DMS153 treated with DMSO at 0.1 percent for 48 hours (cell line): Measurements from ENCODE around the gene TBX19.

Experiments
- DNase-seq: peaks from one replicate; lab custom pipeline; 2025; ENCODE audit not compliant: unreplicated experiment; lab: John Stamatoyannopoulos, UW

The TBX19 gene

DNA sequence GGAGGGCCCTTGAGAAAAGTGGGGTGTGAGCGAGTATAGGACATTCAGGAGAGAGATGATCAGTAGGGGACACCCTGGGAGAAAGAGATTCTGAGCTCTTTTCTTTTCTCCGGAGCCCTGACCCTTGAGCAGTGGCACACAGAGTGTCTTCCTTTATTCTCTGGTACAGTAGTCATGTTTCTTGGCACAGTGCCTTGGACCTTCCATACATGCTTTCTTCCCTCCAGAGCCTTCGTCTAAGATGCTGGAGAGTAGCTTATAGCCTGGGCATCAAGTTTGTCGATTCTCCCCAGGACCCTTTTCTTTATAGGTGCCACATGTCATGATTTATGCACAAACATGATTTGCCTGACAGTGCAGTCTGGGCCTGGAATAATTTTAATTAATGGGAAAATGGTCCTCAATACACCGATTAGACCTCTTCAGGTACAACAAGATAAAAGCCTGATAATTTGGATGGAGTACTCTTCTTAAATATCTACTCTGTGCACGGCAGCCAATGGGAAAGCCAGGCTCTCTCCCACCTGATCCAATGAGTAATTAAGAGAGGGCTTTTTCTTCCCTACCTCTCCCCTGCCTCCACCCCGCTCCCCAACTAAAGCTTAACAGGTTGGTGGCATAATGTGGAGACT lies at the start of gene TBX19:
Gene TBX19 (plus strand): TSS at position 582 of the 632 bp plus-strand sequence. CDS start 214 bp downstream, outside the sequence.
- DNase-seq = no peak

DNA sequence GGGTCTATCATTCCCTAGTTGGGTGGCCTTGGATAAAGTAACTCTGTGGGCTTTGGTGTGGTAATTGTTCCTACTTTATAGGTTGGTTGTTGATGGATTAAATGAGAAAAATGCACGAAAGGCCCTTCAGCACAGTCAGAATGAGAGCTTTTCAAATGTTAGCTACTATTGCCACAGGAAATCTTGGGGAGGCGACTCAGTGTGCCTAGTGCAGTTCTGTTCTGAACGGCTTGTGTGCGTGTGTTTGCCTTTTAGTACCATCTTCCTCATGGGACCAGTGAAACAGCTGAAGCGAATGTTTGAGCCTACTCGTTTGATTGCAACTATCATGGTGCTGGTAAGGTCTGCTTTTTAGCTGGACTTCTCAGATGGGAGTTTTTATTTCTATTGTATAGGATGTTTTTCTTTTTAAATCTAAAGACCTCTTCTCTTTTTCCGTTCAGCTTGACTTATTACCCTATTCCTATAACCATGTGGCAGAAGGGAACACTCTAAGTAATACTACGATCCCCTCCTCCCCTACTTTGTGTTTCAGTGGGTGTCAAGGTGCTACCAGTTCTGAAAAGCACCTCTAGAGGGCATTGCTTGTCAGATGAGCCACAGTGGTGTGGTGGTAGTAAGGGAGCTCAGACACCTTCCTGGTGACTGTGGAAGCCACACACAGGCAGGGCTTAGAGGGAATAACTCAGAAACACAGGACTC lies 45.7 kb upstream of the TBX19 start:
- DNase-seq = peak; percentile 67

GRCh38 chr1:168235548-168235885 lies 45.2 kb upstream of the TBX19 start:
- DNase-seq = no peak

- DNase-seq = no peak
Measured at GRCh38 chr1:168235937-168236336, 44.7 kb upstream of the TBX19 start.

GRCh38 chr1:168236836-168237611 lies 43.7 kb upstream of the TBX19 start:
- no peak for DNase-seq

- DNase-seq = no peak
Measured at GRCh38 chr1:168243198-168243597, 37.5 kb upstream of the TBX19 start.

DNA sequence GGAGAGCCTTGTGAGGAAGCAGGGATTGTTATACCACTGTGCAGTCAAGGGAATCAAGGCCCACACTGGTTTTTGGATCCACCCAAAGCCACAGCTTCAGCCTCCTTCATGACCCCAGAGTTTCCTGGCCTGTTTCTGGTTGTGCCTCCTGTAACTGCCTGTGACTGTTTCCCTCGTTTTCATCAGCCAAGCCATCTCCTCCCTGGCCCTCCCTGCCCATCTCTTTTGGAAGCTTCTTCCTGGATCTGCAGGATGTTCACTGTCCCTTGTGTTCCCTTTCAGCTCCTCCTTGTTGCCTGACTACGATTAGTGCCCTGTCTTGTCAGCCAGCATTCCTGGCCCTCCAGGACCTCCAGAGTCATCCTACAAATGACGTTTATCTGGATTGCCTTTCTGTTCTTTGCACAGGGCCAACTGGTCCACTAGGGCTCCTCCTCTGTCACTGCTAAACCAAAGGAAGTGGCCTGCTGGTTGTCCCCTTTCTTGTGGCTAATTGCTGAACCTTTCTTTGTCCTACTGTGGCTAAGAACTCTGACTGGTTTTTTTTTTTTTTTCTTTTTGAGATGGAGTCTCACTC lies 37.0 kb upstream of the TBX19 start:
- no peak for DNase-seq

DNA sequence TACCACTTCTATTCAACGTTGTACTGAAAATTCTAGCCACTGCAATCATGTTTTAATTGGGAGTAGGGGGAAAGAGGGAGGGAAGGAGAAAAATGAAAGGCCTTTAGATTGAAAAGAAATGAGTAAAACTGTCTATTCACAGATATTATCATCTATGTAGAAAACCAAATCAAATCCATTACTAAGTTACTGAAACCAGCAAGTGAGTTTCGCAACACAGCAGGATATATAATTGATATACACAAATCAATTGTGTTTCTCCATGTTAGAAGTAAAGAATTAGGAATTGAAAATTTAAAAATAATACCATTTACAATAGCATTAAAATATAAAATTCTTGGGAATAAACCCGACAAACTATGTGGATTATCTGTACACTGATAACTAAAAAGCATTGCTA lies 35.6 kb upstream of the TBX19 start:
- DNase-seq = no peak

DNA sequence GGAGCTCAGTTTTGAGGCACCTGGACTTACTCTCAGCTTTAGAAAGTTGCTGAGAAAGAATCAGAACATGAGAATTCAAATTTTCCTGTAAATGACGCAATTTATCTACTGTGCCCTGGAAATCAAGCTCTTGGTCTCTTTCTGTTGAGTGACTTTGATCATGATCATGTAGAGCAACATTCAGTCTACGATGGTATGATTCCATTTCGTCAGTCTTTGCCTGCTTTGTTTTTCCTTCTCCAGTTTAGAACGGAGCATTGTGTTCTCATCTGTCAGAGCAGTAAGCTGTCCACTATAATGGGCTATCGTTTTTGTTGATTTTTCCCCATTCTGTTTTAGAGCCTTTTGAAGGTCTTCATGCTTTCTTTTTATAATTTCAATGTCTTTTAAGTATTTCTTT lies 34.2 kb upstream of the TBX19 start:
- DNase-seq = no peak

- DNase-seq = no peak
Measured at GRCh38 chr1:168252204-168252733, 28.4 kb upstream of the TBX19 start.

GRCh38 chr1:168256164-168256563 lies 24.5 kb upstream of the TBX19 start:
- no peak for DNase-seq

DNA sequence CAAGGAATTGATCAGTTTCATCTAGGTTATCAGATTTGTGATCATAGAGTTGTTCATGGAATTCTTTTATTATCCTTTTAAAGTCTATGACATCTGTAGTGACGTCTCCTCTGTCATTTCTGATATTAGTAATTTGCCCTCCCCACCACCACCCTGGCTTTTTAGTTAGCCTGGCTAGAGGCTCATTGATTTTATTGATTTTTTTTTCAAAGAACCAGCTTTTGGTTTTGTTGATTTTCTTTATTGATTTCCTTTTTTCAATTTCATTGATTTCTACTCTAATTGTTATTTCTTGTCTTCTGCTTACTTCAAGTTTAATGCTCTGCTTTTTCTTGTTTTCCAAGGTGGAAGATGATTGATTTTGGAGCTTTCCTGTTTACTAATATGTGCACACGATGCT lies 23.3 kb upstream of the TBX19 start:
- DNase-seq = no peak

DNA sequence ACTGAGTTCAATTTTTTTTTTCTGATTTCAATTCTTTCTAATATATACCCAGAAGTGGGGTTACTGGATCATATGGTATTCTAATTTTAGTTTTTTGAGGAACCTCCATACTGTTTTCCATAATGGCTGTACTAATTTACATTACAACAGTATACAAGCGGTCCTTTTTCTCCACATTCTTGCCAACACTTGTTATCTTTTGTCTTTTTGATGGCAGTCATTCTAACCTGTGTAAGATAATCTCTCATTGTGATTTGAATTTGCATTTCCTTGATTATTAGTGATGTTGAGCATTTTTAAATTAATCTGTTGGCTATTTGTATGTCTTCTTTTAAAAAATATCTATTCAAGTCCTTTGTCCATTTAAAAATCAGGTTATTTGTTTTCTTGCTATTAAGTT lies 21.1 kb upstream of the TBX19 start:
- no peak for DNase-seq

DNA sequence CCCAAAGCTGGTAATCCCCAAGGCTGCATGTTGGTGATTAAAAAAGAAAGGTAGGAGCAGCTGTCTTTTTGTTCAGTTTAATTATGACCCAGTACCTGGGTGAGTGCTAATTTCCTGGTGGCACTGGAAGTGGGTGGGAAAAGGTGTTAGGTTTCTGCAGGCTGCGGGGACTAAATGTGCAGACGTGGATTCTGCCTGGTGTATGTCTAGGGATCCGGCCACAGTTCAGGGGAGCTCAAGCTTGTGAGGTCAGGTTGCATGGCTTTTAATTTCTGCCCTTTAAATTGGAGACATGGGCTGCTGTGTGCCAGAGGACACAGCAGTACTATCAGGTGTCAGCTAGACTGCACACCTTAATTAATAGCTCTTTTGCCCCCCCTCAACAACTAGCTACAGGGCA lies 20.3 kb upstream of the TBX19 start:
- peak; percentile 85 for DNase-seq

DNA sequence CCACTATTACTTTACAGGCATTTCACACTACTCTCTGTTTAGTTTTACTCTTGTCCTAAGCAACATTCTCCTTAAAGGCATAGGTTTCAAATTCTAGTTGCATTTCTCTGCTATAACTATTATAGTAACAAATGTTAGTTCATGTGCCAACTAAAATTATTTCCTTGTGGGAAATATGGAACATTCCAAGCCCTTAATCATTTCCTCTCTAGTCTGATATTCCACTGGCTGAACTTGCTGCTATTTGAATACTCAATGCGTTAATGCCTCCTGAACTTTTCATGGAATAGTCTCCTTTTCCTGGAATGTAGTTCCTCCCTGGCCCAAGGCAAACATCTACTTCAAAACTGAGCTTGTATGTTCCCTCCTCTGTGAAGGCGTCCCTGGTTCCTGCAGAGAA lies 19.3 kb upstream of the TBX19 start:
- DNase-seq = no peak

DNA sequence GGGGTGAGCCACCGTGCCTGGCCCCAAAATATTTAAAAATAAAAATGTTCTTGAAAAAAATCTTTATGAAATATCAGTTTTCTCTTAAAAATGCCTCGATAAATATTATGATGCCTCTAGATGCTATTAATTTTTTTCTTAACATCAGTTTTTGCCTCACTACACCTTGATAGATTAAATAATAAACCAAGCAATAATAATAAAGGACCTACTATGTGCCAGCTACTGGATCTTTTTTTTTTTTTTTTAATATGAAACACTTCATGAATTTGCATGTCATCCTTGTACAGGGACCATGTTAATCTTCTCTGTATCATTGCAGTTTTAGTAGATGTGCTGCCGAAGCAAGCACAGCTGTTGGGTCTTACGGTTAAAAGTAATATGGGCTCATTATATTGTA lies 17.5 kb upstream of the TBX19 start:
- DNase-seq = no peak

GRCh38 chr1:168264296-168264695 lies 16.4 kb upstream of the TBX19 start:
- no peak for DNase-seq

GRCh38 chr1:168265596-168265995 lies 15.1 kb upstream of the TBX19 start:
- DNase-seq = no peak

DNA sequence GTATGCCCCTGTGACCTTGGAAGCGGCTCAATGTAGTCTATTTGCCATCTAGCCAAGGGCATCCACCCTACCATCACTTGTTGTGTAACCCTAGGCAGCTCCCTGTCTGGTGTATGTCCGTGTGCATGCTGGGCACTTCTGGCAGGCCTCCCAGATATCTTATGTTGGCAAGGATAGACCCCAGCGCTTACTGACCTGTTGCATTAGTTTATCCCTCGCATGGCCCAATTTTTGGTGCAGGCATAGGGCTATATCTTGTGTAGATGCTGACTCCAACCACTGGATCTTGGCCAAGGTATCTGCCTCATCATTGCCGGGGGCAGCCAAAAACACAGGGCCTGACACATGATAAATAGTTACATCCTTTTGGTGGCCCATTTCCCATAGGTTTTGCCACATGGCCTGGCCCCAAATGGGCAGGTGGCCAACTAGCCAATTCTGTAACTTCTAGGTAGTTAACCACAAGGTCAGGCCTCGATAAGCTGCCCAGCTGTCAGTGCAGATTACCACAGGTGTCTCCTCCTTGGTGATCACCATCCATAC lies 14.0 kb upstream of the TBX19 start:
- no peak for DNase-seq

- no peak for DNase-seq
Measured at GRCh38 chr1:168271636-168272035, 9.0 kb upstream of the TBX19 start.

GRCh38 chr1:168273575-168273974 lies 7.1 kb upstream of the TBX19 start:
- no peak for DNase-seq
